GM15510 (cell line): ENCODE data around the gene TPGS2.

Experiments
- POLR2A ChIP-seq: IDR thresholded peaks from 3 replicates; pipeline ENCODE4 v1.6.1; 2011; ENCODE audit warnings: borderline replicate concordance; ENCODE audit not compliant: insufficient read length; ENCODE audit errors: extremely low read depth

Gene TPGS2

GRCh38 chr18:36769611-36770314 lies 59.0 kb downstream of the TPGS2 start:
- TF ChIP-seq POLR2A = no peak

- TF ChIP-seq POLR2A = no peak
Measured at GRCh38 chr18:36769172-36769571, 59.6 kb downstream of the TPGS2 start.

- TF ChIP-seq POLR2A = no peak
Measured at GRCh38 chr18:36766836-36767235, 62.0 kb downstream of the TPGS2 start.

GRCh38 chr18:36762074-36762473 lies 66.7 kb downstream of the TPGS2 start:
- TF ChIP-seq POLR2A = no peak

- TF ChIP-seq POLR2A = no peak
Measured at GRCh38 chr18:36761186-36761698, 67.6 kb downstream of the TPGS2 start.

DNA sequence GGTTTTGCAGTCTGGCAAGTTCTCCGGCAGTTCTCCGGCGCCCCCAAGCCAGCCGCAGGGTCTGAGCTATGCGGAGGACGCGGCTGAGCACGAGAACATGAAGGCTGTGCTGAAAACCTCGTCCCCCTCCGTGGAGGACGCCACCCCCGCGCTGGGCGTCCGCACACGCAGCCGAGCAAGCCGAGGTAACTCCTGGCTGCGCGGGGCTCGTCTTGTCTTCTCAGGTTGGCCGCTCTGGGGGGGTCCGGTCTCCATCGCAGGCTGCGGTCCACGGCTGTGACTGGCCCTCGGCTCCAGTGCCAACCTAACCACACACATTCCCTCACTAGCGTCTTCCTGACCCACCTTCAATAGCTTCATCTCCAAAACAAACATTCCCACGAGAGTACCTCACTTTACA lies 68.2 kb downstream of the TPGS2 start:
- TF ChIP-seq POLR2A = no peak

DNA sequence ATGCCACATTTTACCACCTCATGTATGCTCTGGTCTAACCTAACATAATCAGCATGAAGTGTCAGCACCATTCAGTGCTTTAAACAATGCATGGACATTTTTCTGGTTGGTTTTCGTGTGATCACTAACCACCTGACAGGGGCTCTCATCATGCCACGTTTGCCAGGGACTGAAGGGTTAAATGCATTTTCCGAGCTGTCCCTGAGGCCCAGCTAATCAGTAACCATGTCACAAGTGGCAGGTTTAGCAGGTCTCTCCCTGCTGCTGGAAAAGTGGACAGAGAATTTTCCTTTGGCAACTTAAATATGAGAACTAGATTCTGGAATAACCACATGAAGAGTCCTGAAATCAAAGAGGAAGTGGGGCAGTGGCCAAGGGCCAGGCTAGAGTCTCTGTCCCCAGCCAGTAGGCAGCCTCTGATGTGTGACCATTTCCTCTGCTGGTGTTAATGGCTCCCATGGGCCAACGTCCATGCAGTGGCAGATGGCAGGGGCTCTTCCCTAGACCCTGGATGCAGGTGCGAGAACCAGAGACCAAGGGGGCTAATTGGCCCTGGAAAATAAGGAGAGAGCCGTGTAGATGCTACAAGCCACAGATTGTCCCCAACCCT lies 69.5 kb downstream of the TPGS2 start:
- no peak for TF ChIP-seq POLR2A

DNA sequence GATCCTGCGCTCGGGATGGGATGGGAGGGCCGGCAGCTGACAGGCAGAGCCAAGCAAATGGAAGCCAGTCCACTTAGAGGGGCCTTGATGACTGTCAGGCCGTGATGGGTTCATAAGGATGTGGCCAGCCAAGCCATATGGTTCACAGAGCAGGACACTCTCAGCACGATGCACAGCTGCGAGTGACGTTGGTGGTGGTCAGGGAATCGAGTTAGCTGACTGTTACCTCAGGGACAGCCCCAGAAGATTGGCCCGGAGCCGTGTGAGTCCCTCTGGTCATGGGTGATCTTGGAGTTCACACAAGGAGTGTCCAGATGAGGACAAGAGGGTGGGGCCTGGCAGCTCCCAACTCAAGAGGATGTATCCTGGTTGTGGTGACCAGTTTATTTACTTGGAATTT lies 70.2 kb downstream of the TPGS2 start:
- no peak for TF ChIP-seq POLR2A

DNA sequence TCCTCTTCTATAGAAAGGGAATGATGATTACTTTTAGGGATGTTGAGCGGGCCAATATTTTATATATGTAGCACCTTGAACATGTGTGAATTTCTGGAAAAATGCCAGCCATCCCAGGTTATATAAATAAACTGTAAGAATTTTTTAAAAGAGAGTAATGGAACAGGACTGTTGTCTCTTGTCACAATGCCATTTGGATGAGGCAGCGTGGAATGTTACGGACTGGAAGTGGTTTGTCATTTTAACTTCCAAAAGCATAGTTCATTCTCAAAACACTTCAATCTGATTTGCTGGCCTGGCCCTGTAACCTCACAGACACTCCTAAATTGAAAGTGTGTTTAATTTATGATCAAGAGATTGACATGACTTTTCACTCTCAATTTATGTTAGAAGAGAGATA lies 70.8 kb downstream of the TPGS2 start:
- no peak for TF ChIP-seq POLR2A

DNA sequence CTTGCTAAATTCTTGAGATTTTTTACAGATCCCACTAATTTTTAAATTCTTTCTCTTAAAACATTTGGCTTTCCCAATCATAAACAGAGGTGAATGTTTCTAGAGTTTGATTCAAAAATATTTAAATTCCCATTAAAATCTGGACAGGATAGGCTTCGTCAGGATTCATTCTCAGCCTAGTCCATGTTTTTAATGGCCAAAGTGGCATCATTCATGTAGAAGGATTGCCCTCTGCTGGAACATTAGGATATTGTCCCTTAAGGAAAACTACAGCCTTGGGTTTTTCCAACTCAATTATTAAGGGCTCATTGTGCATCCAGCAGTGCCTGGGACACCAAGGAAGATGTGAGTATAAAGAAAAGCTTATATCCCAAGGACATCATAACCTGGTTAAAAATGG lies 71.7 kb downstream of the TPGS2 start:
- TF ChIP-seq POLR2A = no peak

DNA sequence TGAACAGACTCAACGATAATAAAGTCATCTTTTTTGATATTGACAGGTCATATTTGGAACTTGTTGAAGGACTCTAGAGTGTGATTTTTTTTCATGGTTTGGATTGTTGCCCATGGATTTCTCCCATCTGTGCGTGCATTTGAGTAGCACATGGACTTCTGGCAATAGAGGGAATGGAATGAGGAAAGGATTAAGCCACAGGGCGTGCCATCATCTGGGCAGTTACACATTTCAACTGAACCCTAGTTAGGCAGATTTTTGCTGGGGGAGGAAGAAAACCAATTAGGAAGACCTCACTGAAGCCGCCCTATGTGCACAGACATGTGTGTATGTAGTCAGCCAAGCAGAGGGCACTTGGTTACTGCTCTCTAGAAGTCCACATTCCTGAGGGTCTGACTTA lies 72.6 kb downstream of the TPGS2 start:
- no peak for TF ChIP-seq POLR2A

GRCh38 chr18:36752929-36753865 lies 75.6 kb downstream of the TPGS2 start:
- no peak for TF ChIP-seq POLR2A

DNA sequence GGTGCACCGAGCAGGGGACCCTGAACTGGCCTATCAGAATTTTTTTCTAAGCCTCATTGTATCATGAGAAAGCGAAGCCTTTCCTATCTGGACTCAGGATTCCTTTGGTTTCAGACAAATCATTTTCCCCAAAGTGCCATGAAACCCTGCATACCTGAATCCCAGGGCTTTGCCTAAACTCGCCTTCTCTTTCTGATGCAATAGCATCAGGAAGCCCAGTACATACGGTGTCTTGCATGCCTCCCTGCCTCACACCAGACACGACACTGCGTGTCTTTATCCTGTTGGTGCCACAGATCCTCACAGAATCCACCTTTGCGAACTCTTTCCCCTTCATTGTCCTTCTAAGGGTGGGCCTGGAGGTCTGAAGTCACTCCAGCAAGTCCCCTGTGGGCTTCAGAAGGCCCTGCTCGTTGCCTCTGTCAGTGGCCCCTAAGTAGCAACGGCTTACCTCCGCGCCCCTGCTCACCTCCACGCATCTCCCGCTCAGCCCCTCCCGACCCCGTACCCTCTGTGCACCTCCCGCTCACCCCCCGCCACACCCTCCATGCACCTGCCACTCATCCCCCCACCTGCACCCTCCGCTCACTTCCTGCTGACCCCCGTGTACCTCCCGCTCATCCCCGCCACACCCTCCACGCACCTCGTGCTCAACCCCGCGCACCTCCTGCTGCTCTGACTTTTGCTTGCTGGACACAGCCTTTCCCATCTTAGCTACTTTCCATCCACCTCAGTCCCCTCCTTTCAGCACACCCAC lies 83.4 kb downstream of the TPGS2 start:
- no peak for TF ChIP-seq POLR2A

DNA sequence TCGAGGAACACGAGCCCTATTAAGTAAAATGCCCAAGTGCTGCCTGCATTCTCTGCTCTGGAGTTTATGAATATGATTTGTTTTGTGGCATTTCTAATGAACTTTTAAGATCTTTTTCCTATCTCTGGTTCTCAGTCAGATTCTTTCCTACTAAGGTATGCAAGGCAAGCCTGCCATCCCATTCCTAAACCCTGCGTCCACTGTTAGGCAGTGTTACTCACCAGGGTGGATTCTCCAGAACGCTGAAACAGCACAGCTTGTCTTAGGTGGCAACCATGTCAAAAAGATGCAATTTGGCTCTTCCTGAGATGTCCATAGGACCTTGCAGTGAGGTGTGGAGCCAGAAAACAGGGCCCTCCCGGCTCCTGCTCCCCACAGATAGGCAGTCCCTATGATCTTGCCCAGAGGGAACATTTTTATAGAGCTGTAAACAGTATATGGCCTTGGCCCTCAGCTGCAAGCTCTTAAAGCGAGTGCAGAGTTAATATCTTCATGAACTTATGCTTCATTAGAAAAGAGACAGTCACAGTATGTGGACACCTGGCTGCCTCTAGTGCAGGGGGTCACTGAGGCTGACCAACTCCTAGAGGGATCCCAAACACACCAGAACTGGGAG lies 84.4 kb downstream of the TPGS2 start:
- TF ChIP-seq POLR2A = no peak
